Hematopoietic multipotent progenitor cell treated with erythropoietin and hydrocortisone succinate and interleukin-3 and kit ligand, for 6 days (in vitro differentiated cells): ENCODE measurements around the gene ZNF385B.
A peak's percentile ranks its signal among the peaks of the same experiment; 100 is the strongest.
"Not testable (repeated sequence)": the region's sequence is repeated elsewhere in the genome, so short reads cannot be mapped to it uniquely, and the experiment has no call there.

Source experiments
- DNase-seq: peaks from one replicate; pipeline ENCODE4 v3.0.0-alpha.2; 2015

Gene ZNF385B

GRCh38 chr2:179467960-179468359 lies 393.5 kb downstream of the ZNF385B start:
- DNase-seq = no peak

DNA sequence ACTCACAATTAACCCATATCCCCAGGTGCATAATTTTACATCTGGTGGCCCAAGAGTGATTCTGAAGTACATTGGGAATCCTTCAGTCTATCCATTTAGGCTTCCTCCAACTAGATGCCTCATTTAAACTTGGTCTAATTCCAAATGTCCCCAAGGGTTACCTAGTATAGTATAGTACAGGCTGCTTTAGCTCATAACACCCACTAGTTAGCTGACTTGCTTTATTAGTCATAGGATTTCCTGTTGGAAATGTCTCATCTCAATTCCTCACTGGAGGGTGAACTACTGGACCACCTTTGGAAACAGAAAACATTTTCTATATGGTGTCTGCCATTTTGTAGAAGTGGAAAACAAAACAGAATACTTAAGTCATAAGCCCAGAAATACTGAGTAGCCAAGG lies 394.3 kb downstream of the ZNF385B start:
- no peak for DNase-seq

GRCh38 chr2:179461420-179461819 lies 400.0 kb downstream of the ZNF385B start:
- DNase-seq = no peak

GRCh38 chr2:179460181-179460929 lies 401.1 kb downstream of the ZNF385B start:
- no peak for DNase-seq

- DNase-seq = not testable (repeated sequence)
These were observed 403.3 kb downstream of the ZNF385B start for GRCh38 chr2:179458113-179458512.

- no peak for DNase-seq
These were observed 405.6 kb downstream of the ZNF385B start for GRCh38 chr2:179455824-179456223.

DNA sequence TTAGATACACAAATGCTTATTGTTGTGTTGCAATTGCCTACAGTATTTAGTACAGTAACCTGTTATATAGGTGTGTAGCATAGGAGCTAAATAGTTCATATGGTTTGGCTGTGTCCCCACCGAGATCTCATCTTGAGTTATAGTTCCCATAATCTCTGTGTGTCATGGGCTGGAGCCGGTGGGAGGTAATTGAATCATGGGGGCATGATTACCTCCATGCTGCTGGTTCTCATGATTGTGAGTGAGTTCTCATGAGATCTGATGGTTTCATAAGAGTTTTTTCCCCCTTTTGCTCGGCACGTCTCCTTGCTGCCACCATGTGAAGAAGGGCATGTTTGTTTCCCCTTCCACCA lies 406.3 kb downstream of the ZNF385B start:
- DNase-seq = no peak

GRCh38 chr2:179454443-179455171 lies 406.8 kb downstream of the ZNF385B start:
- DNase-seq = no peak

GRCh38 chr2:179449010-179449409 lies 412.4 kb downstream of the ZNF385B start:
- no peak for DNase-seq

- DNase-seq = no peak
These were observed 413.5 kb downstream of the ZNF385B start for GRCh38 chr2:179447839-179448447.

DNA sequence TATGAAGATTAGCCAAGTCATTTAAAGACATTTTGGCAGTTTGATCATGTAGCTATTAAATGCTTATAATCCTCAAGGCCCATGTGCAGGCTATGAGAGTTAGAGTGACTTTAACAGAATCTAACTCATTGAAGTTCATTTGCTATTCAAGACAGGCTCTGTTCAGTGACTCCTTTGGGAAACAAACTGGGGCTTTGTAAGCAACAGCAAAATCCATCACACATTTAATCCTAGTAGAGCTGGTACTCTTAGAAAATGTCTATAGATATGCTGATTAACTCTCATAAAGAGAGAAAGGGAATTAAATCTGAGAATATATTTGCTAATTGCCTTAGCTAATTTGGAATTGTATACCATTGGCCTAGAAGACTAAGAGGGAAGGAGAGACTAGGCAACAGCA lies 414.0 kb downstream of the ZNF385B start:
- no peak for DNase-seq

DNA sequence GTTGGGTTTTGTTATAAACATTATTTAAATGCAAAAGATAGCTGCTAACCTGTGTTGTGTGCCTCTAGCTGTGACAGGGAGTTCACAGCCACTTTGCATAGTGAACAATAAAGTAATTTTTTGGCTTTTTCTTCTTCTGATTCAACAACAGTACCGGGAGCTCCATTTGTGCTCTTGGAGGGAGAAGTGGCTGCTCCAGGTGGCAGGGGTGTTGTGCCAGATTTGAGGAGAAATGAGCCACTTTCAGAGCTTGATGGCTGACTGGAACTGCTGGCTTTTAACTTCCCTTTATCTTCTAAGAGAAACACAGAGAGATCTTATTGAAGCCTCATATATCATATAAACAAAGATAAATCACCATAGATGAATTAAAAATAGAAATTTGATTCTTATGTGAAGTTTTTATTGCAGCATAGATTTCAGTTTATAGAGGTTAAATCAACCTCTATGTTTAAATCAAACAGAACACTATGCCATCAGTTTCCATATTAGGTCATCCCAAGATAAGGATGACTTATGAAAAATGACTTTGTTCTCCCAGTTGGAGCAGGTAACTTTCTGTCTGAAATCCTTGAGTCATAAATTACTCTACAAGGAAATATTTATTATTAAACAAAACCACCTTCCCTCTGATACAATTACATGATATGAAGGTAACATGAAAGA lies 414.8 kb downstream of the ZNF385B start:
- DNase-seq = no peak

DNA sequence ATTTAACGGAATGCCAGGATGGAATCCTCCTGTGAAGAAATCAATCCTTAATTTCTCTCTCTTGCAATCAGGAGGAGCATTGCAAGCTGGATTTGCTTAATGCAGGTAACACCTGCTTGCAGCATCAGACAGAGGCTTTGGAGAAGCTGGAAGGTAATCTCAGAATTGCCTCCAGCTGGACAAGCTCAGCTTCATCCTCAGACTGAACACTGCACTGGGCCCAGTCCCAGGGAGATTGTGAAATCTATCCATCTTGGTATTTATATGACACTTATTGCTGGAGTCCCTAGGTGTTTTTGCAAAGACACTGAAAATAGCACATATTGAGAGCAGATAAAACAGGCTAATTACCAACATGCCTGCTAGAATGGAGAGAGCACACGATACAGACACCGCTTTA lies 417.4 kb downstream of the ZNF385B start:
- DNase-seq = no peak

- no peak for DNase-seq
These were observed 418.2 kb downstream of the ZNF385B start for GRCh38 chr2:179443180-179443579.

- no peak for DNase-seq
These were observed 419.2 kb downstream of the ZNF385B start for GRCh38 chr2:179442206-179442605.

GRCh38 chr2:179441551-179441950 lies 419.9 kb downstream of the ZNF385B start:
- DNase-seq = no peak

GRCh38 chr2:179440642-179441251 lies 420.7 kb downstream of the ZNF385B start:
- peak; percentile 73 for DNase-seq

DNA sequence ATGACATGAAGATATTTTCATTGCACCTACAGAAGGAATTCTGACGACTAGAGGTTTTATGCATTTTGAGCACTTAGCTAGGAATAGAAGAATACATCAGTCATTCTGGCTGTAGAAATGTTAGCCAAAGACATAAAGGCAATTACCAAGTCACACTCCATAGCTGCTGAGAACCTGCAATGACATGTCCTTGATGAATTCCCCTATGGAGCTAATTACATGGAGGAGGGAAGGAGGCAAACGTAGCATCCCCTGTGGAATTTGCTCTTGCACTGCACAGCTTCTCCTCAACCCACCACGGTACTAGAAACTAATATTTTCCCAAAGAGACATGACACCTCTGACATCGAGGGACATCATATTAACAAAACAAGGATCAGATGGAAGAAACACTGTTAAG lies 422.8 kb downstream of the ZNF385B start:
- no peak for DNase-seq

DNA sequence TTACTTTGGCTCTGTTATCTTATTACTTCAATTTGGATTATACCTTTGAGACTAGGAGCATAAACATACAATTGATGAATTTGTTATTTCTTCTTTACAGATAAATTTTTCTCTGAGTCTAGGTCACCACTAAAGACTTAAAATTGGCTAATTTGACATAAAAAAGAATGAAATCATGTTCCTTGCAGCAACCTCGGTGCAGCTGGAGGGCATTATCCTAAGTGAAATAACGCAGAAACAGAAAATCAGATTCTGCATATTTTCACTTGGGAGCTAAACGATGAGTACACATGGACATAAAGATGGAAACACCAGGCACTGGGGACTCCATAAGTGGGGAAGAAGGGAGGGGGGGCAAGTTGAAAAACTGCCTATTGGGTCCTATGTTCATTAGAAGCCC lies 424.0 kb downstream of the ZNF385B start:
- no peak for DNase-seq

GRCh38 chr2:179435566-179435965 lies 425.8 kb downstream of the ZNF385B start:
- no peak for DNase-seq

DNA sequence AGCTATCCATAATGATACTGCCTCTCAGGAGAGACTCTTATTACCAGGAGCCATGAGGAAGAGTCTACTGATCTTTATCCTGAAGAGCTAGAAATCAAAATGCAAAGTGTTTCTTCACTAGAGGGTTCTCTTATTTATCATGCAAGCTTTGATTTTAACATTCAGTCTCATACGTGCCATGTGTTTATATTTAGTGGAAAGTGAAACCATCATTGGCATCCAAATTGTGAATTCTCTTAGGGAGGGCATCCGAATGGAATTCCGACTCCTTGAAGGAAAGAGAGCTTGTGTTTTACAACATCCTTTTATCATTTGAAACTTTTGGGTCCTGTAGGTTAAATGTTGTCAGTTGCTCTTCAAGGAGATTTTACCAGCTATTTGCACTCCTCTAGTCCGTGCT lies 426.4 kb downstream of the ZNF385B start:
- DNase-seq = no peak

- no peak for DNase-seq
These were observed 427.1 kb downstream of the ZNF385B start for GRCh38 chr2:179434357-179434756.

DNA sequence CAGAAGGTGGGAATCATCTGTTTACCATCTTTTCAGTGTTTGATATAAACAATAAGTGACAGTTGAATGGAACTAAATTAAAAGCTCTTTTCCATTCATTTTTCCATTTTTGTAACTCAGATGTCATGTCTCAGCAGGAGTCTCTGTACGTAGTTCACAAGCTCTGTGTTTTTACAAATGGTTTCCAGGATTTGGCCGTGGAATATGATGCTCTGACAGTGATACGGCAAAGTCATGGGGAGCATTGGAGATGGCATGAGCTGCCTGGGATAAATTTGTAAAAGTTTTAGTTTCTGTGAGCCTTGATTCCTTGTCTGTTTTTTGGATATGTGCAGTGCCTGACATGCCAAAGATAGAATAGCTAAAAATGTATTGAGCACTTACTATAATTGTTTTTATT lies 428.7 kb downstream of the ZNF385B start:
- DNase-seq = no peak
